ENCODE results near the gene SH3PXD2A. TPM values are rescaled to one million over a fixed set of nuclear protein-coding genes. Genes with fewer than 3 reads are reported as not detected.

The SH3PXD2A gene
- total and polyA plus RNA-seq, 2 experiments from 2014 or later = 1.8 to 5.0 TPM

DNA sequence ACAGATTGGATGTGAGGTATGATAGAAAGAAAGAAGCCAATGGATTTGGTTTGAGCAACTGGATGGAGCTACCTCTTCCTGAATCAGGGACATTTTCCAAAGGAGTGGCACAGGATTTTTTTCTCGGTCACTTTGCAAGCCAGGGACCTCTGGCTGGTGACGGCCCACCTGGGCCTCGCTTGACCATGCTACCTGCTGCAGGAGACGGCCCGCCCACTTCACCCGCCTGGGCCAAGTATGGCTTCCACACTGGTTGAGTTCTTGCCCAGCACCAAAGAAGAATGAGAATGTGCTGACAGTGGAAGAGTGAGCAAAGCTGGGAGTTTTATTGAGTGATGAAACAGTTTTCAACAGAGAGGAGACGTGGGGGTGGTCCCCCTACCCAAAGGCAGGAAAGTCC lies 24.5 kb upstream of the SH3PXD2A start:
- H3K27me3 ChIP-seq (ENCODE audit: insufficient read depth) = no peaks in the 10 kb centered on the region
- H3K4me1 ChIP-seq (ENCODE audit: insufficient read depth) = no peaks in the 10 kb centered on the region
- no peaks in the 10 kb centered on the region for H3F3A ChIP-seq (replicated peaks; ENCODE audit: low read depth)
- peaks cover 2% of the 10 kb centered on the region for H3K27me3 Mint-ChIP-seq (ENCODE audit: insufficient read depth, low read depth, poor library complexity)
- no peaks in the 10 kb centered on the region for H3K79me2 ChIP-seq (replicated peaks; ENCODE audit: insufficient read depth)
- ATAC-seq = no peak
- H3K4me1 Mint-ChIP-seq = no peaks in the 10 kb centered on the region; the same call in 2 of the 3 replicates
- no peaks in the 10 kb centered on the region for H3K9me3 Mint-ChIP-seq
- no peak for TF ChIP-seq ZNF114 (CRISPR knock-in tag; IDR thresholded peaks at IDR 0.05)
- TF ChIP-seq, protein P1, sequence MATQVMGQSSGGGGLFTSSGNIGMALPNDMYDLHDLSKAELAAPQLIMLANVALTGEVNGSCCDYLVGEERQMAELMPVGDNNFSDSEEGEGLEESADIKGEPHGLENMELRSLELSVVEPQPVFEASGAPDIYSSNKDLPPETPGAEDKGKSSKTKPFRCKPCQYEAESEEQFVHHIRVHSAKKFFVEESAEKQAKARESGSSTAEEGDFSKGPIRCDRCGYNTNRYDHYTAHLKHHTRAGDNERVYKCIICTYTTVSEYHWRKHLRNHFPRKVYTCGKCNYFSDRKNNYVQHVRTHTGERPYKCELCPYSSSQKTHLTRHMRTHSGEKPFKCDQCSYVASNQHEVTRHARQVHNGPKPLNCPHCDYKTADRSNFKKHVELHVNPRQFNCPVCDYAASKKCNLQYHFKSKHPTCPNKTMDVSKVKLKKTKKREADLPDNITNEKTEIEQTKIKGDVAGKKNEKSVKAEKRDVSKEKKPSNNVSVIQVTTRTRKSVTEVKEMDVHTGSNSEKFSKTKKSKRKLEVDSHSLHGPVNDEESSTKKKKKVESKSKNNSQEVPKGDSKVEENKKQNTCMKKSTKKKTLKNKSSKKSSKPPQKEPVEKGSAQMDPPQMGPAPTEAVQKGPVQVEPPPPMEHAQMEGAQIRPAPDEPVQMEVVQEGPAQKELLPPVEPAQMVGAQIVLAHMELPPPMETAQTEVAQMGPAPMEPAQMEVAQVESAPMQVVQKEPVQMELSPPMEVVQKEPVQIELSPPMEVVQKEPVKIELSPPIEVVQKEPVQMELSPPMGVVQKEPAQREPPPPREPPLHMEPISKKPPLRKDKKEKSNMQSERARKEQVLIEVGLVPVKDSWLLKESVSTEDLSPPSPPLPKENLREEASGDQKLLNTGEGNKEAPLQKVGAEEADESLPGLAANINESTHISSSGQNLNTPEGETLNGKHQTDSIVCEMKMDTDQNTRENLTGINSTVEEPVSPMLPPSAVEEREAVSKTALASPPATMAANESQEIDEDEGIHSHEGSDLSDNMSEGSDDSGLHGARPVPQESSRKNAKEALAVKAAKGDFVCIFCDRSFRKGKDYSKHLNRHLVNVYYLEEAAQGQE (IDR thresholded peaks at IDR 0.05; ENCODE audit: unreplicated experiment) = no peak
- TF ChIP-seq ETS1 (IDR thresholded peaks at IDR 0.05) = no peak
- no peak for TF ChIP-seq NANOG (IDR thresholded peaks at IDR 0.05; ENCODE audit: borderline replicate concordance)
- no peak for TF ChIP-seq JUNB (IDR thresholded peaks at IDR 0.05; ENCODE audit: unreplicated experiment)
- TF ChIP-seq ZNF331 (CRISPR knock-in tag; IDR thresholded peaks at IDR 0.05; ENCODE audit: low read depth) = no peak
- H3K27ac ChIP-seq (ENCODE audit: low read depth) = no peak overlapping the region
- H3K4me3 ChIP-seq = no peak overlapping the region
- H2AFZ ChIP-seq = no peak overlapping the region
- H3K9me2 ChIP-seq (ENCODE audit: insufficient read depth) = no peaks in the 10 kb centered on the region
- H3K27ac Mint-ChIP-seq = no peak overlapping the region
- H3K36me3 ChIP-seq (ENCODE audit: insufficient read depth) = no peaks in the 10 kb centered on the region
- no peak for DNase-seq (ENCODE audit: low spot score)
- H3K36me3 Mint-ChIP-seq (ENCODE audit: low read depth) = peaks cover 6% of the 10 kb centered on the region; the same call in 2 of the 3 replicates
- H3K4me3 Mint-ChIP-seq = no peak overlapping the region; the same call in 2 of the 3 replicates
- H4K20me1 ChIP-seq (replicated peaks; ENCODE audit: insufficient read depth) = no peaks in the 10 kb centered on the region
- H3K4me2 ChIP-seq = no peak overlapping the region

- H3K79me2 ChIP-seq (replicated peaks; ENCODE audit: insufficient read depth) = no peaks in the 10 kb centered on the region
- no peaks in the 10 kb centered on the region; the same call in 2 of the 3 replicates for H3K4me1 Mint-ChIP-seq
- no peaks in the 10 kb centered on the region for H4K20me1 ChIP-seq (replicated peaks; ENCODE audit: insufficient read depth)
- no peaks in the 10 kb centered on the region for H3K9me2 ChIP-seq (ENCODE audit: insufficient read depth)
- H3K4me3 Mint-ChIP-seq = no peak overlapping the region
- no peak overlapping the region for H3K4me2 ChIP-seq
- peaks cover 6% of the 10 kb centered on the region; the same call in 2 of the 3 replicates for H3K36me3 Mint-ChIP-seq (ENCODE audit: low read depth)
- ATAC-seq = no peak
- H3F3A ChIP-seq (replicated peaks; ENCODE audit: low read depth) = no peaks in the 10 kb centered on the region
- no peak overlapping the region for H3K27ac Mint-ChIP-seq
- TF ChIP-seq POLR2AphosphoS5 (IDR thresholded peaks at IDR 0.05; ENCODE audit: low read depth) (no peak), NANOG (IDR thresholded peaks at IDR 0.05; ENCODE audit: borderline replicate concordance) (no peak), ETS1 (IDR thresholded peaks at IDR 0.05) (no peak), EZH2phosphoT487 (IDR thresholded peaks at IDR 0.05; ENCODE audit: unreplicated experiment) (no peak), STAT1 (IDR thresholded peaks at IDR 0.05; ENCODE audit: unreplicated experiment) (no peak), JUNB (IDR thresholded peaks at IDR 0.05; ENCODE audit: unreplicated experiment) (no peak), CREB1 (CRISPR knock-in tag; IDR thresholded peaks at IDR 0.05; ENCODE audit: low read depth) (no peak)
- TF ChIP-seq, protein P1 (IDR thresholded peaks at IDR 0.05; ENCODE audit: unreplicated experiment) = no peak
- DNase-seq (ENCODE audit: low spot score) = no peak
- no peak overlapping the region for H3K27ac ChIP-seq (ENCODE audit: low read depth)
- no peaks in the 10 kb centered on the region for H3K36me3 ChIP-seq (ENCODE audit: insufficient read depth)
- no peaks in the 10 kb centered on the region for H3K9me3 Mint-ChIP-seq
- H3K27me3 Mint-ChIP-seq (ENCODE audit: insufficient read depth, low read depth, poor library complexity) = no peaks in the 10 kb centered on the region
- no peak overlapping the region for H3K4me3 ChIP-seq
- H2AFZ ChIP-seq = no peak overlapping the region
- H3K27me3 ChIP-seq (ENCODE audit: insufficient read depth) = no peaks in the 10 kb centered on the region
- H3K4me1 ChIP-seq (ENCODE audit: insufficient read depth) = no peaks in the 10 kb centered on the region
Measured at GRCh38 chr10:103879409-103879808, 24.0 kb upstream of the SH3PXD2A start.
